Kidney epithelial cell (primary cell): ENCODE measurements around the gene TTC38. TPM values are rescaled to one million over a fixed set of nuclear protein-coding genes. Genes with fewer than 3 reads are reported as not detected.

Experiments used
- DNase-seq: peaks from one replicate; pipeline ENCODE4 v3.0.0-alpha.2; 2010; ENCODE audit warnings: low read depth
- H3K27me3 ChIP-seq: 2 replicates; pipeline ENCODE4 v1.6.0; 2011; ENCODE audit warnings: low read length; ENCODE audit not compliant: control insufficient read depth, insufficient read depth
- H3K36me3 ChIP-seq: 2 replicates; pipeline ENCODE4 v1.5.1; 2011; ENCODE audit warnings: low read length; ENCODE audit not compliant: control insufficient read depth, insufficient read depth
- H3K4me3 ChIP-seq: 2 replicates; pipeline ENCODE4 v1.5.1; 2011; ENCODE audit warnings: low read depth, mild to moderate bottlenecking, control low read depth, low read length
- CTCF ChIP-seq: IDR thresholded peaks from 2 replicates; pipeline ENCODE4 v1.5.1; 2011; ENCODE audit warnings: mild to moderate bottlenecking, moderate library complexity, low read length, control low read depth, inconsistent platforms; ENCODE audit not compliant: insufficient read depth, poor library complexity, severe bottlenecking
- total RNA-seq: library from RNA; depleted of rRNA; stranded (reverse); fragments of >200 nt; gene quantifications from 2 replicates; pipeline ENCODE4 v1.2.3, GENCODE V29; 2015

The TTC38 gene
- total RNA-seq, 1 donor from 2014 or later = 28.9 TPM

- TF ChIP-seq CTCF = no peak
- Histone ChIP-seq H3K36me3 (peaks cover 4% of the 10 kb centered on the region), H3K4me3 (no peak overlapping the region), H3K27me3 (no peaks in the 10 kb centered on the region)
- DNase-seq = no peak
Observed at GRCh38 chr22:46327691-46328465, 60.1 kb downstream of the TTC38 start.

- no peak for TF ChIP-seq CTCF
- Histone ChIP-seq H3K4me3 (no peak overlapping the region), H3K36me3 (peaks cover 4% of the 10 kb centered on the region), H3K27me3 (no peaks in the 10 kb centered on the region)
- DNase-seq = no peak
Observed at GRCh38 chr22:46328797-46329196, 61.0 kb downstream of the TTC38 start.

- Histone ChIP-seq H3K36me3 (peaks cover 4% of the 10 kb centered on the region), H3K4me3 (no peak overlapping the region), H3K27me3 (no peaks in the 10 kb centered on the region)
- DNase-seq = no peak
- TF ChIP-seq CTCF = no peak
Observed at GRCh38 chr22:46329616-46330015, 61.8 kb downstream of the TTC38 start.

GRCh38 chr22:46330426-46330825 lies 62.6 kb downstream of the TTC38 start:
- Histone ChIP-seq H3K27me3 (no peaks in the 10 kb centered on the region), H3K36me3 (peaks cover 4% of the 10 kb centered on the region), H3K4me3 (no peak overlapping the region)
- no peak for DNase-seq
- TF ChIP-seq CTCF = no peak

- Histone ChIP-seq H3K27me3 (no peaks in the 10 kb centered on the region), H3K4me3 (no peak overlapping the region), H3K36me3 (peaks cover 4% of the 10 kb centered on the region)
- DNase-seq = no peak
- TF ChIP-seq CTCF = no peak
Observed at GRCh38 chr22:46331496-46331895, 63.7 kb downstream of the TTC38 start.
